Stimulated activated CD4-positive, alpha-beta T cell treated with anti-CD3 and anti-CD28 coated beads, Interleukin-12 subunit alpha, Interleukin-12 subunit beta, amount 100 ng/mL, for 4 hours (primary cell): ENCODE results near the gene CCSER1.

Experiments used
- DNase-seq: peaks from one replicate; pipeline ENCODE4 v3.0.0-alpha.2; 2020

CCSER1 gene

GRCh38 chr4:90198086-90198847 lies 71.1 kb downstream of the CCSER1 start:
- no peak for DNase-seq

GRCh38 chr4:90207887-90208454 lies 80.8 kb downstream of the CCSER1 start:
- DNase-seq: no peak

- no peak for DNase-seq
Observed at GRCh38 chr4:90209922-90210321, 82.7 kb downstream of the CCSER1 start.

- DNase-seq: no peak
Observed at GRCh38 chr4:90211174-90211573, 84.0 kb downstream of the CCSER1 start.

GRCh38 chr4:90215286-90215685 lies 88.1 kb downstream of the CCSER1 start:
- no peak for DNase-seq

- no peak for DNase-seq
Observed at GRCh38 chr4:90219822-90220221, 92.6 kb downstream of the CCSER1 start.

- no peak for DNase-seq
Observed at GRCh38 chr4:90220459-90220858, 93.3 kb downstream of the CCSER1 start.

- no peak for DNase-seq
Observed at GRCh38 chr4:90226734-90227133, 99.5 kb downstream of the CCSER1 start.

- no peak for DNase-seq
Observed at GRCh38 chr4:90227177-90227576, 100.0 kb downstream of the CCSER1 start.

- no peak for DNase-seq
Observed at GRCh38 chr4:90234916-90235547, 107.8 kb downstream of the CCSER1 start.

GRCh38 chr4:90237751-90238530 lies 110.7 kb downstream of the CCSER1 start:
- no peak for DNase-seq

GRCh38 chr4:90240333-90240732 lies 113.1 kb downstream of the CCSER1 start:
- no peak for DNase-seq

GRCh38 chr4:90241008-90241407 lies 113.8 kb downstream of the CCSER1 start:
- no peak for DNase-seq

- DNase-seq: no peak
Observed at GRCh38 chr4:90245837-90246236, 118.6 kb downstream of the CCSER1 start.

- no peak for DNase-seq
Observed at GRCh38 chr4:90246816-90247215, 119.6 kb downstream of the CCSER1 start.

- DNase-seq: no peak
Observed at GRCh38 chr4:90254357-90254756, 127.2 kb downstream of the CCSER1 start.

GRCh38 chr4:90274175-90274574 lies 147.0 kb downstream of the CCSER1 start:
- no peak for DNase-seq

GRCh38 chr4:90280954-90281353 lies 153.8 kb downstream of the CCSER1 start:
- DNase-seq: no peak

- no peak for DNase-seq
Observed at GRCh38 chr4:90281541-90282355, 154.6 kb downstream of the CCSER1 start.

GRCh38 chr4:90290345-90290744 lies 163.2 kb downstream of the CCSER1 start:
- no peak for DNase-seq

GRCh38 chr4:90292438-90292837 lies 165.2 kb downstream of the CCSER1 start:
- DNase-seq: no peak

- DNase-seq: no peak
Observed at GRCh38 chr4:90293320-90293719, 166.1 kb downstream of the CCSER1 start.

GRCh38 chr4:90299373-90299772 lies 172.2 kb downstream of the CCSER1 start:
- no peak for DNase-seq
